Measurements from ENCODE around the gene HSD17B14.
A peak's percentile ranks its signal among the peaks of the same experiment; 100 is the strongest.
"Not testable (repeated sequence)": the region's sequence is repeated elsewhere in the genome, so short reads cannot be mapped to it uniquely, and the experiment has no call there.

Gene HSD17B14

GRCh38 chr19:48867123-48867745 lies 30.9 kb upstream of the HSD17B14 start:
- no peak for DNase-seq

- no peak for DNase-seq
Observed at GRCh38 chr19:48866692-48867091, 30.4 kb upstream of the HSD17B14 start.

- no peak for DNase-seq
Observed at GRCh38 chr19:48862827-48863226, 26.5 kb upstream of the HSD17B14 start.

- no peak for DNase-seq
Observed at GRCh38 chr19:48861313-48861712, 25.0 kb upstream of the HSD17B14 start.

GRCh38 chr19:48859711-48860572 lies 23.7 kb upstream of the HSD17B14 start:
- DNase-seq = no peak

- DNase-seq = peak; percentile 81
Observed at GRCh38 chr19:48858984-48859710, 22.9 kb upstream of the HSD17B14 start.

- DNase-seq = no peak
Observed at GRCh38 chr19:48856921-48857320, 20.6 kb upstream of the HSD17B14 start.

- no peak for DNase-seq
Observed at GRCh38 chr19:48854103-48854502, 17.8 kb upstream of the HSD17B14 start.

GRCh38 chr19:48853483-48853882 lies 17.2 kb upstream of the HSD17B14 start:
- no peak for DNase-seq

- no peak for DNase-seq
Observed at GRCh38 chr19:48852292-48852691, 16.0 kb upstream of the HSD17B14 start.

GRCh38 chr19:48846659-48847058 lies 10.4 kb upstream of the HSD17B14 start:
- DNase-seq = not testable (repeated sequence)

- no peak for DNase-seq
Observed at GRCh38 chr19:48845384-48845783, 9.1 kb upstream of the HSD17B14 start.

- no peak for DNase-seq
Observed at GRCh38 chr19:48844472-48844871, 8.2 kb upstream of the HSD17B14 start.

- DNase-seq = no peak
Observed at GRCh38 chr19:48842789-48843162, 6.5 kb upstream of the HSD17B14 start.

- no peak for DNase-seq
Observed at GRCh38 chr19:48841571-48841970, 5.3 kb upstream of the HSD17B14 start.

- DNase-seq = no peak
Observed at GRCh38 chr19:48841047-48841446, 4.8 kb upstream of the HSD17B14 start.

GRCh38 chr19:48837687-48838086 lies 1.4 kb upstream of the HSD17B14 start:
- no peak for DNase-seq

- peak; percentile 56 for DNase-seq
Observed at GRCh38 chr19:48837051-48837524, 797 bp upstream of the HSD17B14 start.

GRCh38 chr19:48835734-48836088 lies 580 bp downstream of the HSD17B14 start:
- peak; percentile 95 for DNase-seq

GRCh38 chr19:48833977-48834376 lies 2.3 kb downstream of the HSD17B14 start:
- DNase-seq = no peak

- DNase-seq = no peak
Observed at GRCh38 chr19:48833049-48833448, 3.2 kb downstream of the HSD17B14 start.

GRCh38 chr19:48830965-48831364 lies 5.3 kb downstream of the HSD17B14 start:
- DNase-seq = no peak

- no peak for DNase-seq
Observed at GRCh38 chr19:48830088-48830487, 6.2 kb downstream of the HSD17B14 start.

GRCh38 chr19:48826606-48827020 lies 9.7 kb downstream of the HSD17B14 start:
- no peak for DNase-seq

All from activated CD4-positive, CD25-positive, alpha-beta regulatory T cell treated with anti-CD3 and anti-CD28 coated beads, Interleukin-2, amount 50 U/mL, for 72 hours (primary cell).